Measurements from ENCODE around the gene TET3. TPM values are rescaled to one million over a fixed set of nuclear protein-coding genes. Genes with fewer than 3 reads are reported as not detected.

Gene TET3
- total and polyA plus RNA-seq, 9 of the 15 experiments (the other 6 are each of a cell fraction or from before 2014, with no cell fraction given) = 0.35 to 16.3 (median 5.5) TPM

DNA sequence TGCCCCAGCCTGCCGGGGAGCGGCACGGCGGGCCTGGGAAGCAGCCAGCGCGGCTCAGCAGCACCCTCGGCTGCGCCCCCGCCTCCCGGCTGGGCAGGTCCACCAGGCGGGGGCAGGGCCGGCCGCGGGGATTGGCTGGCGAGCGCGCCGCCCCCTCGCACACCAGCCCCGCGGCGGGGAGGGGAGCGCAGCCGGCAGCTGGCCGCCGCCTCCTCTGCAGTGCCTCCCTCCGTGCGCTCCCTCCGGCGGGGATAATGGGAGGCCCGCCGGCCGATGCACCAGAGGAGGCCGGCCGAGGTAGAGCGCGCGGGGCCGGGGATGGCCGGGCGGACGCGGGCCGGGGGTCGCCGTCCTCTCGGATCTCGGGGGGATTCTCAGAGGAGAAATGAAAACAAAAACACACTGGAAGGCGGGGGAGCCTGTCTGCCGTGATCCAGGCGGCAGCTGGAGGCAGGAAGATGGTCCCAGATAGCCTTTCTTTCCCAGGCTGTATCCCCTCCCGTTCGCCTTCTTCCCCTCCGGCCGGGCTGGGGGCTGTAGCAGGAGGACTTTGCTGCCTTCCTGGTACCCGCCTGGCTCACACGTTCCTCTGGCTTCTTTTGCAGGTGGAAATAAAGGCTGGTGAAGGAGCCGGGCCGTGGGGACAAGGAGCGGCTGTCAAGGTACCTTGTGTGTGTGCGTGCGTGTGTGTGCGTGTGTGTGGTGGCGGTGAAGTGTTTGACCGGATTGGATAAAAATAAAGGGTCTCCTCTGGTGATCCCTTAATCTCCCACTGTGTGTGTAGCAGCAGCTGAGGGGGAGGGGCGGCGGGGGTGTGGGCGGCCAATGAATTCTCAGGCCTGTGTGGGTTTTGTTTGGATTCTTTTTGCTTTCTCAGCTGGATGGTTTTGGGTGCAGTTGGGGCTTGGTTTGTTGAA is 18.1 kb downstream of the TET3 start (continued):
- no peak for TF ChIP-seq PRPF4 (IDR thresholded peaks at IDR 0.05; ENCODE audit: insufficient read depth, low read depth, low read length, poor library complexity, severe bottlenecking)
- TF ChIP-seq SIN3A (IDR thresholded peaks at IDR 0.05; ENCODE audit: borderline replicate concordance in 2 of 2, control insufficient read depth in 1 of 2, low read depth in 2 of 2, low read length in 2 of 2) = peak; percentile 55 to 77; a peak in 2 of 4 replicates
- TF ChIP-seq ZNF699 (CRISPR knock-in tag; IDR thresholded peaks at IDR 0.05; ENCODE audit: insufficient replicate concordance) = no peak
- no peak for TF ChIP-seq ZNF79 (CRISPR knock-in tag; IDR thresholded peaks at IDR 0.05; ENCODE audit: low read depth)
- no peak for TF ChIP-seq JUND (IDR thresholded peaks at IDR 0.05; ENCODE audit: borderline replicate concordance, low read depth, low read length)
- TF ChIP-seq JUND (tag; IDR thresholded peaks at IDR 0.05; ENCODE audit: borderline replicate concordance, low read depth, low read length) = no peak
- TF ChIP-seq TBL1XR1 (IDR thresholded peaks at IDR 0.05; ENCODE audit: low read length in 2 of 2) = no peak
- TF ChIP-seq NFRKB (IDR thresholded peaks at IDR 0.05; ENCODE audit: low read depth) = no peak
- no peak for TF ChIP-seq MCM5 (IDR thresholded peaks at IDR 0.05; ENCODE audit: low read depth)
- TF ChIP-seq HNRNPL (IDR thresholded peaks at IDR 0.05; ENCODE audit: low read depth, low read length) = 0 out of 2 replicates have a peak, but pooled peaks have one; percentile 23
- TF ChIP-seq, protein P1, sequence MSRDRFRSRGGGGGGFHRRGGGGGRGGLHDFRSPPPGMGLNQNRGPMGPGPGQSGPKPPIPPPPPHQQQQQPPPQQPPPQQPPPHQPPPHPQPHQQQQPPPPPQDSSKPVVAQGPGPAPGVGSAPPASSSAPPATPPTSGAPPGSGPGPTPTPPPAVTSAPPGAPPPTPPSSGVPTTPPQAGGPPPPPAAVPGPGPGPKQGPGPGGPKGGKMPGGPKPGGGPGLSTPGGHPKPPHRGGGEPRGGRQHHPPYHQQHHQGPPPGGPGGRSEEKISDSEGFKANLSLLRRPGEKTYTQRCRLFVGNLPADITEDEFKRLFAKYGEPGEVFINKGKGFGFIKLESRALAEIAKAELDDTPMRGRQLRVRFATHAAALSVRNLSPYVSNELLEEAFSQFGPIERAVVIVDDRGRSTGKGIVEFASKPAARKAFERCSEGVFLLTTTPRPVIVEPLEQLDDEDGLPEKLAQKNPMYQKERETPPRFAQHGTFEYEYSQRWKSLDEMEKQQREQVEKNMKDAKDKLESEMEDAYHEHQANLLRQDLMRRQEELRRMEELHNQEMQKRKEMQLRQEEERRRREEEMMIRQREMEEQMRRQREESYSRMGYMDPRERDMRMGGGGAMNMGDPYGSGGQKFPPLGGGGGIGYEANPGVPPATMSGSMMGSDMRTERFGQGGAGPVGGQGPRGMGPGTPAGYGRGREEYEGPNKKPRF (IDR thresholded peaks at IDR 0.05; ENCODE audit: low read depth, low read length) = no peak
- TF ChIP-seq KLF13 (tag; IDR thresholded peaks at IDR 0.05; ENCODE audit: borderline replicate concordance, low read depth) = no peak
- TF ChIP-seq ZNF696 (CRISPR knock-in tag; conservative IDR thresholded peaks at IDR 0.05) = no peak
- TF ChIP-seq TSC22D4 (tag; IDR thresholded peaks at IDR 0.05) = no peak
- no peak for TF ChIP-seq NR2C1 (IDR thresholded peaks at IDR 0.05)
- TF ChIP-seq NR2C1 (tag; IDR thresholded peaks at IDR 0.05) = no peak
- no peak for TF ChIP-seq MIER1 (IDR thresholded peaks at IDR 0.05; ENCODE audit: low read depth)
- TF ChIP-seq CAMTA2 (CRISPR knock-in tag; conservative IDR thresholded peaks at IDR 0.05) = no peak
- TF ChIP-seq, protein P2, sequence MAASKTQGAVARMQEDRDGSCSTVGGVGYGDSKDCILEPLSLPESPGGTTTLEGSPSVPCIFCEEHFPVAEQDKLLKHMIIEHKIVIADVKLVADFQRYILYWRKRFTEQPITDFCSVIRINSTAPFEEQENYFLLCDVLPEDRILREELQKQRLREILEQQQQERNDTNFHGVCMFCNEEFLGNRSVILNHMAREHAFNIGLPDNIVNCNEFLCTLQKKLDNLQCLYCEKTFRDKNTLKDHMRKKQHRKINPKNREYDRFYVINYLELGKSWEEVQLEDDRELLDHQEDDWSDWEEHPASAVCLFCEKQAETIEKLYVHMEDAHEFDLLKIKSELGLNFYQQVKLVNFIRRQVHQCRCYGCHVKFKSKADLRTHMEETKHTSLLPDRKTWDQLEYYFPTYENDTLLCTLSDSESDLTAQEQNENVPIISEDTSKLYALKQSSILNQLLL (CRISPR knock-in tag; IDR thresholded peaks at IDR 0.05; ENCODE audit: borderline replicate concordance) = no peak
- peak; percentile 46 for TF ChIP-seq NFYB (IDR thresholded peaks at IDR 0.05; ENCODE audit: extremely low read depth, insufficient read length)
- no peak for TF ChIP-seq ATF1 (CRISPR knock-in tag; IDR thresholded peaks at IDR 0.05)
- TF ChIP-seq ATF1 (tag; IDR thresholded peaks at IDR 0.05) = peak; percentile 43
- TF ChIP-seq, protein P3, sequence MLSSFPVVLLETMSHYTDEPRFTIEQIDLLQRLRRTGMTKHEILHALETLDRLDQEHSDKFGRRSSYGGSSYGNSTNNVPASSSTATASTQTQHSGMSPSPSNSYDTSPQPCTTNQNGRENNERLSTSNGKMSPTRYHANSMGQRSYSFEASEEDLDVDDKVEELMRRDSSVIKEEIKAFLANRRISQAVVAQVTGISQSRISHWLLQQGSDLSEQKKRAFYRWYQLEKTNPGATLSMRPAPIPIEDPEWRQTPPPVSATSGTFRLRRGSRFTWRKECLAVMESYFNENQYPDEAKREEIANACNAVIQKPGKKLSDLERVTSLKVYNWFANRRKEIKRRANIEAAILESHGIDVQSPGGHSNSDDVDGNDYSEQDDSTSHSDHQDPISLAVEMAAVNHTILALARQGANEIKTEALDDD (IDR thresholded peaks at IDR 0.05) = no peak

Measured in K562 (cell line).